GM23338 (cell line): Measurements from ENCODE around the gene ST8SIA2. TPM values are rescaled to one million over a fixed set of nuclear protein-coding genes. Genes with fewer than 3 reads are reported as not detected.
A peak's percentile ranks its signal among the peaks of the same experiment; 100 is the strongest.

ENCODE experiments used
- ATAC-seq: fragments of 200-7000 bp; cut with Tn5 transposase; 3 replicates; pipeline ENCODE4 v1.9.1; 2020
- DNase-seq: peaks from one replicate; pipeline ENCODE4 v3.0.0-alpha.2; 2015; ENCODE audit warnings: low spot score
- H2AFZ ChIP-seq: fragments of 200-600 bp; sonication (generic); 2 replicates; pipeline ENCODE4 v1.8.0; 2016; ENCODE audit warnings: antibody characterized with exemption, mild to moderate bottlenecking, moderate library complexity
- H3F3A ChIP-seq: fragments of 200-600 bp; sonication (generic); replicated peaks from 2 replicates; pipeline ENCODE4 v1.8.0; 2017; ENCODE audit warnings: antibody characterized with exemption, mixed run types, low read depth
- H3K27ac ChIP-seq: fragments of 200-600 bp; sonication (generic); 2 replicates; pipeline ENCODE4 v1.6.1; 2016; ENCODE audit warnings: low read depth
- H3K27me3 ChIP-seq: fragments of 200-600 bp; sonication (generic); 2 replicates; pipeline ENCODE4 v1.8.0; 2016; ENCODE audit warnings: mild to moderate bottlenecking, mixed run types, moderate library complexity; ENCODE audit not compliant: insufficient read depth
- H3K36me3 ChIP-seq: fragments of 200-600 bp; sonication (generic); 2 replicates; pipeline ENCODE4 v1.8.0; 2016; ENCODE audit warnings: mild to moderate bottlenecking; ENCODE audit not compliant: insufficient read depth
- H3K4me1 ChIP-seq: fragments of 200-600 bp; sonication (generic); 2 replicates; pipeline ENCODE4 v1.8.0; 2016; ENCODE audit warnings: mild to moderate bottlenecking, moderate library complexity; ENCODE audit not compliant: insufficient read depth
- H3K4me2 ChIP-seq: fragments of 200-600 bp; sonication (generic); 2 replicates; pipeline ENCODE4 v1.7.1; 2017; ENCODE audit warnings: mixed run types
- H3K4me3 ChIP-seq: fragments of 200-600 bp; sonication (generic); 2 replicates; pipeline ENCODE4 v1.6.1; 2016; ENCODE audit warnings: mixed run types
- H3K79me2 ChIP-seq: fragments of 200-600 bp; sonication (generic); replicated peaks from 2 replicates; pipeline ENCODE4 v1.8.0; 2017; ENCODE audit warnings: mild to moderate bottlenecking; ENCODE audit not compliant: insufficient read depth
- H3K9me2 ChIP-seq: fragments of 200-600 bp; sonication (generic); 2 replicates; pipeline ENCODE4 v1.8.0; 2017; ENCODE audit not compliant: insufficient read depth
- H4K20me1 ChIP-seq: fragments of 200-600 bp; sonication (generic); replicated peaks from 2 replicates; pipeline ENCODE4 v1.8.0; 2017; ENCODE audit warnings: mild to moderate bottlenecking; ENCODE audit not compliant: insufficient read depth
- H3K27ac Mint-ChIP-seq: 2 replicates; pipeline ENCODE4 v1.8.0; 2020; ENCODE audit warnings: inconsistent platforms, mild to moderate bottlenecking, moderate library complexity, mixed read lengths
- H3K27me3 Mint-ChIP-seq: 3 replicates; pipeline ENCODE4 v1.8.0; 2022; ENCODE audit warnings: low read depth, mild to moderate bottlenecking, moderate library complexity, mixed read lengths, inconsistent platforms; ENCODE audit not compliant: insufficient read depth, poor library complexity
- H3K36me3 Mint-ChIP-seq: 3 replicates; pipeline ENCODE4 v1.8.0; 2021; ENCODE audit warnings: low read depth, mild to moderate bottlenecking, inconsistent platforms, moderate library complexity, mixed read lengths
- H3K4me1 Mint-ChIP-seq: 3 replicates; pipeline ENCODE4 v1.8.0; 2020; ENCODE audit warnings: mild to moderate bottlenecking, inconsistent platforms, mixed read lengths
- H3K4me3 Mint-ChIP-seq: 3 replicates; pipeline ENCODE4 v1.8.0; 2021; ENCODE audit warnings: moderate library complexity, mild to moderate bottlenecking, inconsistent platforms, mixed read lengths
- H3K9me3 Mint-ChIP-seq: 3 replicates; pipeline ENCODE4 v1.8.0; 2020; ENCODE audit warnings: moderate library complexity, mild to moderate bottlenecking, inconsistent platforms, mixed read lengths
- CTCF ChIP-seq, 2 experiments: fragments of 200-600 bp in 1 of 2; sonication (generic) in 1 of 2; conservative IDR thresholded peaks; 2 replicates each; pipeline versions ENCODE4 v1.5.1 to v1.6.1; 2016 to 2017; ENCODE audit warnings: antibody characterized with exemption in 2 of 2, low read depth in 2 of 2, mild to moderate bottlenecking in 2 of 2, moderate library complexity in 1 of 2
- JUNB ChIP-seq: IDR thresholded peaks from one replicate; pipeline ENCODE4 v1.6.1; 2016; ENCODE audit warnings: antibody characterized with exemption; ENCODE audit not compliant: unreplicated experiment
- polyA plus RNA-seq: library from polyadenylated mRNA; unstranded; fragments of >200 nt; fragmentation: Nextera tagmentation; extraction: Ambion mirVana; gene quantifications from 2 replicates; pipeline ENCODE4 v1.2.1, GENCODE V29; 2016
- total RNA-seq: library from RNA; depleted of rRNA; stranded (reverse); fragments of >200 nt; shearing (Covaris generic); gene quantifications from 2 replicates; pipeline ENCODE4 v1.2.3, GENCODE V29; 2014

The ST8SIA2 gene
- total and polyA plus RNA-seq, 2 experiments from 2014 or later, result 0.66 to 1.2 TPM

GRCh38 chr15:92377083-92377789, 16.4 kb upstream of the ST8SIA2 start:
- H3K36me3 ChIP-seq, result no peaks in the 10 kb centered on the region
- H3K4me3 Mint-ChIP-seq, result no peak overlapping the region
- peaks cover 4% of the 10 kb centered on the region for H3K27me3 Mint-ChIP-seq
- TF ChIP-seq CTCF (conservative IDR thresholded peaks at IDR 0.05; ENCODE audit: low read depth in 2 of 2), result no peak
- no peaks in the 10 kb centered on the region for H3K36me3 Mint-ChIP-seq
- H4K20me1 ChIP-seq, result no peaks in the 10 kb centered on the region
- no peak overlapping the region for H3K27ac ChIP-seq
- no peaks in the 10 kb centered on the region for H3K27me3 ChIP-seq
- no peak overlapping the region for H3K27ac Mint-ChIP-seq
- ATAC-seq (no peak), DNase-seq (no peak)
- no peaks in the 10 kb centered on the region for H3K79me2 ChIP-seq
- no peak overlapping the region for H2AFZ ChIP-seq
- no peak overlapping the region for H3K4me2 ChIP-seq
- peaks cover 5% of the 10 kb centered on the region; the same call in 2 of the 3 replicates for H3K9me3 Mint-ChIP-seq
- H3K9me2 ChIP-seq, result peaks cover 5% of the 10 kb centered on the region; the same call in 1 of the 2 replicates
- H3K4me1 Mint-ChIP-seq, result no peaks in the 10 kb centered on the region
- no peaks in the 10 kb centered on the region; the same call in 1 of the 2 replicates for H3K4me1 ChIP-seq
- H3K4me3 ChIP-seq, result no peak overlapping the region
- H3F3A ChIP-seq, result no peaks in the 10 kb centered on the region

- H3K4me3 ChIP-seq, result no peak overlapping the region
- TF ChIP-seq CTCF (conservative IDR thresholded peaks at IDR 0.05; ENCODE audit: low read depth in 2 of 2), result peak; percentile 91 to 99
- no peak for TF ChIP-seq JUNB
- H3K79me2 ChIP-seq, result no peaks in the 10 kb centered on the region
- no peak overlapping the region for H3K4me3 Mint-ChIP-seq
- H3K36me3 Mint-ChIP-seq, result no peaks in the 10 kb centered on the region
- H3K27ac ChIP-seq, result no peak overlapping the region
- H3K36me3 ChIP-seq, result no peaks in the 10 kb centered on the region
- DNase-seq, result peak; percentile 90
- H3K4me1 Mint-ChIP-seq, result peaks cover 13% of the 10 kb centered on the region; the same call in 2 of the 3 replicates
- ATAC-seq, result peak; percentile 95
- no peaks in the 10 kb centered on the region for H4K20me1 ChIP-seq
- no peaks in the 10 kb centered on the region for H3K27me3 ChIP-seq
- H3K4me2 ChIP-seq, result no peak overlapping the region
- no peaks in the 10 kb centered on the region for H3K9me2 ChIP-seq
- peaks cover 3% of the 10 kb centered on the region for H3K27me3 Mint-ChIP-seq
- H3F3A ChIP-seq, result no peaks in the 10 kb centered on the region
- no peak overlapping the region for H2AFZ ChIP-seq
- no peaks in the 10 kb centered on the region for H3K4me1 ChIP-seq
- no peak overlapping the region for H3K27ac Mint-ChIP-seq
- peaks cover 5% of the 10 kb centered on the region; the same call in 2 of the 3 replicates for H3K9me3 Mint-ChIP-seq
Observed at GRCh38 chr15:92383519-92384324, 10.0 kb upstream of the ST8SIA2 start.
